ENCODE data around the gene AP3M1. TPM values are rescaled to one million over a fixed set of nuclear protein-coding genes. Genes with fewer than 3 reads are reported as not detected.

AP3M1 gene
- total RNA-seq, 1 donor from 2014 or later, result 27.6 TPM

DNA sequence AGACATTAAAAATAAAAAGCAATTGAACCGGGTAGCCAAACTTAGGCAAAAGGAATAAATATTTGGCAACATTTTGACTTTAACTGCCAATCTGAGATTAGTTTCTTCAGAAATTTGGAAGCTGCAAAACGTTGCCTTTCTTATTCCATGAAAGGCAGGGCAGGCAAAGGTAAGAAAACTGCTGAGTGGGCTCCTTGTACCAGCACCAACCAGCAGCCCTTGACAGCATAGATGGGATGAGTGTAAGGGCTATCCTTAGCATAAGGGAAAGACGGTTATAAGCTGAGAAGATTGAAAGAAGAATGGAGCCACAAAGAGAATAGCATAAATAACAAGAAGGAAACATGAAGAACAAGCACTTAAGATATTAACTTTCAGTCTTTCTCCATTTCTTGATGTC is 28.6 kb downstream of the AP3M1 start:
- intact Hi-C loops (cut with DNase I), result no loop called here
- ATAC-seq (ENCODE audit: poor library complexity), result no peak

DNA sequence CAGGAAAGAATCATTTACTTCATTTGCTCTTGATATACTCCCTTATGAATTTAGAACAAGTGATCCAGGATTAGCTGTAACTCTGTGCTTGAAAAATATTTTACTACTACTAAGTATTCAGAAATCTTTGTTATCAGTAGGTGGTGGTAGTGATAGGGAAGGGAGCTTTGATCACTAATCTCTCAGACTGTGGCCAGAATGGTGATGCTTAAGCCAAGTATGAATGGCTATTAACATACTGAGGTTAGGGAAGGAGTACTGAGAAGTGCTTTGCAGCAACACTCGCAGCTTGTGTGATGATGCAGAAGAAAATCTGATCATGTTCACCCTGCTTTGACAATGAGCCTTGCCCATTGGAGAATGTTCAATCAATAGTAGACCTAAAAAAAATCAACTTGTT is 29.3 kb downstream of the AP3M1 start:
- intact Hi-C loops (cut with DNase I), result no loop called here
- ATAC-seq (ENCODE audit: poor library complexity) (no peak), DNase-seq (no peak)

More for the DNA sequence above, 28.6 kb downstream of the AP3M1 start:
- no peak for DNase-seq

DNA sequence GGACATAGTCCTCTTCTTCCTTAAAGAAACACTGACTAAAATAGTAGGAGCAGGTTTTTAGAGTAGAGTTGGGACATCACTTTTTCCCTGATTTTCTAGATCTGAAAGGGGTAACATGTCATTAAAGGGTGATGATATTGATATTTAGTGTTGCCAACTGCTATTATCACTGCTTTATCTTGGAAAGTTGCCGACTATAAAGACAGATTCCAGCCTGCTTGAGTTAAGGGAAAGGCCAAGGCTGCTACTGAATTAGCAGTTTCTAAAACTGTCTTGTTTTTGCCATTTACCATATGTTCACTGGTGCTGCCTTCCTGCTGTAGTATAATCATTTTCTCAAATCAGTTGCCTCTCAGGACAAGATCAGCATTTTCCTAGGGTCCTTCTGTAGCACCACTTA is 29.7 kb downstream of the AP3M1 start:
- ATAC-seq (ENCODE audit: poor library complexity) (no peak), DNase-seq (no peak)
- intact Hi-C loops (cut with DNase I), result no loop called here

DNA sequence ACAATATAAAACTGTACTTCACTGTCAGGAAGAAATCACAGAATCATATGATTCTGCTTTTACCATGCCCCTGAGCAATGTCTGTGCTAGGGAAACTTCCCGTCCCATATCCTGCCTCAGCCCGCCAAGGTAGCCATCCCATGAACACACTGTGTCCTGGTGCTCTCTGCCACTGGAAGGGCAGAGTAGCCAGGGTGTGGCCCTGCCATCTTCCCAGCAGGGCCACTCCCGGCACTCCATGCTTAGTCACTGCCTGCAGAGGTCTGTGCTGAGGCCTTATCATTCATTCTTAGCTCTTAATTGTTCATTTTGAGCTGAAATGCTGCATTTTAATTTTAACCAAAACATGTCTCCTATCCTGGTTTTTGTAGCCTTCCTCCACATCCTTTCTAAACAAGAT is 31.8 kb downstream of the AP3M1 start:
- ATAC-seq (ENCODE audit: poor library complexity), result no peak
- intact Hi-C loops (cut with DNase I), result no loop called here
- no peak for DNase-seq

DNA sequence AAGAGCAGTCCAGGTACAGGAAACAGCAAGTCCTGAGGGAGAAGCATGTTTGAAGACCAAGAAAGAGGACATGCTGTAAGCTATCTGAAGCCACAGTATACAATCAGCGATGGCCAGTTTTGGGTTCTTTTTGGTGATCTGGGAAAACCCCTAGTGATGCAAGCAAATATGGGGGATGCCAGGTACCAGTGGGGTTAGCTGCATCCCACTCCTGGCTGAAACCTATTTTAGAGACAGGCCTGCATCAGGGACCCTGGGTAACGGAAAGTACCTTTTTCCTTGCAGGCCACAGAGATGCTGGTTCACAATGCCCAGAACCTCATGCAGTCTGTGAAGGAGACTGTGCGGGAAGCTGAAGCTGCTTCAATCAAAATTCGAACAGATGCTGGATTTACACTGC is 32.9 kb downstream of the AP3M1 start:
- no peak for ATAC-seq (ENCODE audit: poor library complexity)

DNA sequence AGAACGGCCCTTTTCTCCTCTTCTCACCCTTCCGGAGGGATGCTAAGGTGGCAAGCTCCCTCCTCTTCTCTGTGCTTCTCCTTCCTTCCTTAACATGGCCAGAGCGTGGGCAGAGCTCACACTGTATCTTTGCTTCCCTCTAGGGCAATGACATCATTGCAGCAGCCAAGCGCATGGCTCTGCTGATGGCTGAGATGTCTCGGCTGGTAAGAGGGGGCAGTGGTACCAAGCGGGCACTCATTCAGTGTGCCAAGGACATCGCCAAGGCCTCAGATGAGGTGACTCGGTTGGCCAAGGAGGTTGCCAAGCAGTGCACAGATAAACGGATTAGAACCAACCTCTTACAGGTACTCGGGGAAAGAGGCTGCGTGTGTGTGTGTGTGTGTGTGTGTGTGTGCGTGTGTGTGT is 36.6 kb downstream of the AP3M1 start:
- ATAC-seq (ENCODE audit: poor library complexity) (peak; percentile 4), DNase-seq (no peak)
- intact Hi-C loops (cut with DNase I), result no loop called here

More for the DNA sequence above, 32.9 kb downstream of the AP3M1 start:
- no peak for DNase-seq
- intact Hi-C loops (cut with DNase I), result no loop called here

DNA sequence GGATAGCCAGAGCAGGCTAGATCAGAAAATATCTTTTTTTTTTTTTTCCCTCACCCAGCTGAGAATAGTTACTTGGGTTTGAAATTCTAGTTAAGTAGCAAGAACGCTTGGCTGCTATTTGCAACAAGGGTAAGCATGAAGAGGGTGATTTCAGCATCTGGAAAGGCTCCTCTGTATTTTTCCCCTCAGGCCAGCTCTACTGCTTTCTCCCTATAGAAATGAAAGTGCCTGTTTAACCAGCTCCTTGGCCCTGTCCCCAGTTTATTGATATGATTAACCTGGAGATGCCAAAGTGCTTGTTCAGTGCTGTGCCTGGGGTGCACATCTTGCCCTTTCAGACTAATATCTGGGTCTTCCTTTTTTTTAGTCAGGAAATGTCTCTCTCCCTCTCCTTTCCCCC is 37.1 kb downstream of the AP3M1 start:
- ATAC-seq (ENCODE audit: poor library complexity), result peak; percentile 4
- no peak for DNase-seq
- intact Hi-C loops (cut with DNase I), result no loop called here

DNA sequence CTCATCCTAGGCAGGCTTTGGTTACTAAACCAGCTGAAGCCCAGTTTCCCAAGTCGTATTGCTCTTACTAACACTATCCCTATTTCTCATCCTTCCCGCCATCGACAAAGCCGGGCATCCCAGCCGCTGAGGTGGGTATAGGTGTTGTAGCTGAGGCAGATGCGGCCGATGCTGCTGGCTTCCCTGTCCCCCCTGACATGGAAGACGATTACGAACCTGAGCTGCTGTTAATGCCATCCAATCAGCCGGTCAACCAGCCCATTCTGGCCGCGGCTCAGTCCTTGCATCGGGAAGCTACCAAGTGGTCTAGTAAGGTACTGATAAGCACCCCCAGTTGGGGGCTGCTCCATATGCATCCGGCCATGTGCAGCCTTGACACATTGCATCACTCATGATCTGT is 38.8 kb downstream of the AP3M1 start:
- intact Hi-C loops (cut with DNase I), result no loop called here
- no peak for DNase-seq
- no peak for ATAC-seq (ENCODE audit: poor library complexity)

DNA sequence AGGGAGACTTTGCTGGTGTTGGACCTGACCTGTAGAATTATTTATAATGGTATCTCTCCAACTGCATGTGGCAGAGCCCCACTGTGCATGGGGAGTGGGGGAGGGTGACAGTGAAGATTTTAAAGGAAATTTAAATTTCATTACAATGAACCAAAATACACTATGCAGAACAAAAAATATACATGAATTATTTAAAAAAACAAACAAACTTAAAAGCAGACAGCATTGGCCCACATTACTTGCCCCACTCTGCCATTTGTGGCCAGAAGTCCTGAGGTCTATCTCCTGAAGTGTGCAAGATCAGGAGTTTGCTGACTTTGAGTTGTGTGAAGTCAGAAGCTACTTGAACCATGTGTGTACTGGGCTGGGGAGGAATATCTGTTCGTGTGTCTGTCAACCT is 40.5 kb downstream of the AP3M1 start:
- intact Hi-C loops (cut with DNase I), result no loop called here
- ATAC-seq (ENCODE audit: poor library complexity), result no peak
- DNase-seq, result no peak

DNA sequence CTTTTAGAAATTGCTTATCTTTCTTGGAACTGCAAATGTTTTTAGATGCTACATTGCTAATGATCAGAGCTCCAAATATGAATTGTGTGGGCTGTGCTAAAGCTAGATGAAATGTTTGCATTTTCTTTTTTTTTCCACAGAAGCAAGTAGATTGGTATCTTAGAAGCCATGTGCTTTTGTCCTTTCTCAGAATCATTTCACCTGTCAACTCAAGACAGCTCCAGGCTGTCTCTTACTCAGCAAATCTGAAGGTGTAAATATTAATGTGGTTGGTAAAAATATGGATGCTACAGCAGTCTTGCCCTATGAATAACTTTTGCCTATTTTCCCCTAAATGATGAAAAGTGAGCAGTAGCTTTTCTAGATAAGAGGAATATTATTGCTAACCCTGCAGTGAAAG is 41.2 kb downstream of the AP3M1 start:
- no peak for DNase-seq
- no peak for ATAC-seq (ENCODE audit: poor library complexity)
- intact Hi-C loops (cut with DNase I), result no loop called here

DNA sequence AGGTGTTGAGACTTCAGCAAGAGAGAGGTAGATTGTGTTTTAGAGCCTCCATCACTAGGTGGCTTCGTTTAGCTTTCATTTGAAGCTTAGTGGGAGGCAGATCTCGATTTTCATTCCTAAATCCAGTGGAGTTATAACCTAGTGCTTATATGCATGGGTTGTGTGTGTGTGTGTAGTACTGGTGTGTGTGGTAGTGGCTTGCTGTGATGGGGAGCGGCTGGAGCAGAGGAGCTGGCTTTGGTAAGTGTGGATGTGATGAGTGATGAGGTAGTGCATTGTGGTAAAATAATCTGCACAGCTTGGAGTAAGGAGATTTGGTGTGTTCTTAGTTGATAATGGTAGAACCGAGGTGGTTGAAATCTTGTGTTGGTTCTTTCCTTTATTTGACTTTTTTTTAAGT is 43.2 kb downstream of the AP3M1 start:
- ATAC-seq (ENCODE audit: poor library complexity) (no peak), DNase-seq (no peak)
- intact Hi-C loops (cut with DNase I), result no loop called here

DNA sequence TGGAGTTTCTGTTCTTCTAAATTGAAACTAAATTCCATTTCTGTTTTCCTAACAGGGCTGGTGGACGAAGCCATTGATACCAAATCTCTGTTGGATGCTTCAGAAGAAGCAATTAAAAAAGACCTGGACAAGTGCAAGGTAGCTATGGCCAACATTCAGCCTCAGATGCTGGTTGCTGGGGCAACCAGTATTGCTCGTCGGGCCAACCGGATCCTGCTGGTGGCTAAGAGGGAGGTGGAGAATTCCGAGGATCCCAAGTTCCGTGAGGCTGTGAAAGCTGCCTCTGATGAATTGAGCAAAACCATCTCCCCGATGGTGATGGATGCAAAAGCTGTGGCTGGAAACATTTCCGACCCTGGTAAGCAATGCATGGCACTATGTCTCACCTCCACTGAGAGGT is 45.6 kb downstream of the AP3M1 start:
- intact Hi-C loops (cut with DNase I), result no loop called here
- DNase-seq (no peak), ATAC-seq (ENCODE audit: poor library complexity) (no peak)

DNA sequence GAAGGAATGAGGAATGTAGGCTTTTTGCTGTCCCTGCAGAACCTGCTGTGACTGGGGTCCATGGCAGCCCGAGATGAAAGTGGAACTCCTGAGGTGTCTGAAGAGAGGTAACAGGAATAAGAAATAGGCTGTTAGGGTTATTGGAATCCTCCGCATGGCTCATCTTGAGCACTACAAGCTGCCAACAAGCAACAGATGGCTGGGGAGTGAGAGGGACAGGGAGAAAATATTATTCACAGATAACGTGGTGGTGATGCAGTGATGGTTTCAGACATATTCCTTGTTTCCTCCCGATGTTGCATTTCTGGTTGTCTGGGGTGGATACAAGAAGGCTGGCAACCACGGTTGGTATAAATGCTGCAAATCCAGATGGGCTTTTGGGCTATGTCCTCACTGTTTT is 46.1 kb downstream of the AP3M1 start:
- DNase-seq, result no peak
- no peak for ATAC-seq (ENCODE audit: poor library complexity)
- intact Hi-C loops (cut with DNase I), result no loop called here

DNA sequence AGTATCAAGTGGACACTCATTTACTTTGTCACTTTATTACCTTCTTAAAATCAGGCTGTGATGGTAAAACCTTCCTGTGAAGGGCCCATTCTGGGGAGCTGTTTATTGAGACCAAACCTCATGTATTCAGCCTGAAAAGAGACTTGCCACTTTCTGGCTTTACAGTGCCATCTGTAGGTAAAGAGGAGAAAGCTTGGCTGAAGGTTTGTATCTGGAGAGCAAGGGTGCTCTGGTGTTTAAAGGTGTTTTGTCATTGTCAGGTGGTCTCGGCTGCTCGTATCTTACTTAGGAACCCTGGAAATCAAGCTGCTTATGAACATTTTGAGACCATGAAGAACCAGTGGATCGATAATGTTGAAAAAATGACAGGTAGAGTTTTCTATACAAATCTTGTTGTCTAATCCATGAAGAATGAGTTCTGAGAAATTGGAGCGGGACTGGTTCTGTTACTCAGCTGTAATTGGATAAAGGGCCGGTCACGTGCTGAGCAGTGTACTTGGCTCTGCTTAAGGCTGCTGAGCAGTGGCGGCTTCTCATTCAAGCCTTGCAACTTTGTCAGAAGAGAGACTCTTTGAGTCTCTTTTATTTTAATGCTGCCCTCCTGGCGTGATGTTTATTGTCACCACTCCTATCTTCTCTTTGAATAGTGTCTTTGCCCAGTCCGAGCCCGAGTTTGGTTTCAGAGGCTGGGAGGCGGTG is 46.9 kb downstream of the AP3M1 start:
- intact Hi-C loops (cut with DNase I), result no loop called here
- ATAC-seq (ENCODE audit: poor library complexity) (no peak), DNase-seq (no peak)

DNA sequence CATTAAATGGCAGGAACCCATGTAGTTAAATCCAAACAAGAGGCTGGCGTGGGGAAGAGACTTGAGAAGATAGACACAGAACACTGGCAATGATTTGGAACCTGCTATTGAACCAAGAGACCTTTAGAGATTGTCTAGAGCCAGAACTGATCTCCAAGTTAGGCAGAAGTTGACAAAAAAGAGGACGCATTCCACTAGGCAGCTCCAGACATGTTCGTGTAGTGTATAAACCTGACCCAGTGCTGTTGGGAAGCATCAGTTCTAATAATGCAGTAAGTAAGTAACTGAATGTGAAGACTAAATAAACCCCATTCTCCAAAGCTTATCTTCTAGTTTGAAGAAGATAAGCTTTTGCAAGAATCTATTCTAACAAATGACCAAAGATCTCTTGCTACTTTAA is 50.8 kb downstream of the AP3M1 start:
- ATAC-seq (ENCODE audit: poor library complexity), result no peak
- intact Hi-C loops (cut with DNase I), result no loop called here
- DNase-seq, result no peak

DNA sequence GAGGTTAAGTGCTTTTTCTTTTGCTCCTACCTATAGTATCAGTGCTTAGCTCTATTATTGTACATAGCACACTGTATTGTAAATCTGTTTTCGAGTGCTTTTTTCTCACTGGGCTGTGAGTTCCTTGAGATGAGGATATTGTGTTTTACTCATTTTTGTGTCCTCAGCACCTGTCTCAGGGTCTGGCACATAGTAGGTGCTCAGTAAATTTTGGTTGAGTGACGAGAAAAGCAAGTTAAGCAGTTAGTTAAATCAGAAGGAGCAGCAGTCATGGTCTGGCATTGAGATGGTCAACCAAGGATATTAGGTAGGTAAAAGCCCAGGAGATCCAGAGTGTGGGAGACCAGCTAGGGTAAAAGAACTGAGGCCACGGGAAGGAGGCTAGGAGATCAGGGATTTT is 51.2 kb downstream of the AP3M1 start:
- intact Hi-C loops (cut with DNase I), result no loop called here
- no peak for ATAC-seq (ENCODE audit: poor library complexity)

DNA sequence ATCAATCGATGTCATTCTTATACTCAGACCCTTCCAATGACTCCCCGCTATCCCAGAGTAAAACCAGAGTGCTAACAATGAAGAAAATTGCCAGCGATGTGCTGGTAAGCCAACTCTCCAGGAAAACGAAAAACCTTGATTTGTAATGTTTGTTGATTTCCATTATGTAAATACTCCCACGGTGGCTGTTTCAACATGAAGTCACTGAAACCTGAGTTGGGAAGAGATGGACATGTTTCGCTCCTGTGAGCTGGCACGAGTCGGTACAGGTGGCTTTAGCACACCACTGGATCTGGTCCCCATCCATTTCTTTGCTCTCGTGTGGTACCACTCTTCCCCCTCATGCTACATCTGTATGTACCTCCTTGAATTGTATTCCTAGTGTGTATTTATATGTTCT is 52.9 kb downstream of the AP3M1 start:
- intact Hi-C loops (cut with DNase I), result no loop called here
- ATAC-seq (ENCODE audit: poor library complexity), result no peak
- no peak for DNase-seq

More for the DNA sequence above, 51.2 kb downstream of the AP3M1 start:
- DNase-seq, result no peak

DNA sequence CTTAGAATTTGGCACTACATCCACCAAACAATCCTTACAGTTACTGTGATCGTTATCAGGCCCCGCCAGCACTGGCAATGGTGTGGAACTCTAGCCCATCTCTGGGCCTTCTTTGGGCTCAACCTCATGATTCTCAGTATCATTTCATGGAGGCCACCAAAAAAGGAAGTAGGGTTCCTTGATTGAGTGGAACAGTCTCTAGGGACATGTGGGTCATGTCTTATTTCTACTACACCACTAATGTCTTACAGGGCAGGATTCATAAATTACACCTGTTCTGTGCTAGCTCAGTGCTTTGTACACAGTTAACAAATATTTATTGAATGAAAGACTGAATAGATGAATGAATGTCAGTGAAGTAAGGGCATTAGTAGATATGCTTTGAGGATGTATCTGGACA is 53.9 kb downstream of the AP3M1 start:
- intact Hi-C loops (cut with DNase I), result no loop called here
- no peak for DNase-seq
- ATAC-seq (ENCODE audit: poor library complexity), result no peak

DNA sequence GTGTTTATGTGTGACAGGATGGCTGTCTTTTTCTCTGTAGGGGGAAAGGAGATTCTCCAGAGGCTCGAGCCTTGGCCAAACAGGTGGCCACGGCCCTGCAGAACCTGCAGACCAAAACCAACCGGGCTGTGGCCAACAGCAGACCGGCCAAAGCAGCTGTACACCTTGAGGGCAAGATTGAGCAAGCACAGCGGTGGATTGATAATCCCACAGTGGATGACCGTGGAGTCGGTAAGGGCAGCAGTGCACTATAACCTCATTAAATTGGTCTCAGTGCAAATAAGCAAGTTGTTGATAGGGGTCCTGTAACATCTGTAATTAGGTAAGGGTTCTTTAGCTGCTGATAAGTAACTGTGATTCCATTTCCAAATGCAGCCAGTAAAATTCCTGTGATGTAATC is 56.4 kb downstream of the AP3M1 start:
- intact Hi-C loops (cut with DNase I), result no loop called here
- no peak for ATAC-seq (ENCODE audit: poor library complexity)
- no peak for DNase-seq

DNA sequence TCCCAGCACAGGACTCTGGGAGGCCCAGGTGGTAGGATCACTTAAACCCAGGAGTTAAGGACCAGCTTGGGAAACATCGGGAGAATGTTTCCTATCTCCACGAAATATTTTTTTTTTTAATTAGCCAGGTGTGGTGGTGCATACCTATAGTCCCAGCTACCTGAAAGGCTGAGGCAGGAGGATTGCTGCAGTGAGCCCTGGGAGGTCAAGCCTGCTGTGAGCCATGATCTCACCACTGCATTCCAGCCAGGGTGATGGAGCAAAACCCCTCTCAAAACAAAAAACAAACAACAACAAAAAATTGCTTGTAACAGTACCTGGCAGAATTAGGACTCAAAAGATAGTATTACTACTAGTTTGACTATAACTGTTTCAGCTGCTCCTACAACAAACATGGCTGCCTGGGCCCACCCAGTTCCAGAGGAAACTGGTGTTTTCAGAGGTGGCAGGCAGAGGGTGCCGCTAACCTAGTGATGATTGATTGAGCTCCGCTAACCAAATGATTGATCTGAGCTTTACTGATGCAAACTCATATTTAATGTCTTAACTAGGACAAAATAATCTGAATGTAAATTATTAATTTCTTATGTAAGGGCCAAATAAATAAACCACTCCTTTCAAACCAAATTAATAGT is 57.0 kb downstream of the AP3M1 start:
- intact Hi-C loops (cut with DNase I), result no loop called here
- ATAC-seq (ENCODE audit: poor library complexity) (no peak), DNase-seq (no peak)

DNA sequence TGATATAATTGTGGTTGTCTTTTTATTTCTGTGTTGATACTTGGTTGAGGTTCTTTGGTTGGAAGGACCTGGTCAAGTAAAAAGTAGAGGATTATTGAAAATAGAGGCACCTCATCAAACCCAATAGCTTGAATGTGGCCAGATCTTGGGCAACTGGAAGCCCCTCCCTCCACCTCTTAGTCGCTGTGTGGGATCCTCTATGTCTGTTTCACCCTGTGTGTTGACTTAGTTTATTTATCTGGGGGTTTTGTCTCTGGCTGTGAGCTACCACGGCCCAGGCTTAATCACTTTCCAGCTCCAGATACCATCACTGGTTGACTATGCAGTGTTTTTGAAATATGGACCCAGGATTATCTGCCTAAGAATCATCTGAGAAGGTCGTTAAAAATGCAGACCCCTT is 58.3 kb downstream of the AP3M1 start:
- DNase-seq, result no peak
- ATAC-seq (ENCODE audit: poor library complexity), result no peak

More for the DNA sequence above, 58.3 kb downstream of the AP3M1 start:
- intact Hi-C loops (cut with DNase I), result no loop called here
